HFFc6 (cell line): Measurements from ENCODE around the gene DLG2. TPM values are rescaled to one million over a fixed set of nuclear protein-coding genes. Genes with fewer than 3 reads are reported as not detected.

Experiments
- DNase-seq: peaks from one replicate; pipeline ENCODE4 v3.0.0-alpha.2; 2018
- H3K27ac Mint-ChIP-seq: 2 replicates; pipeline ENCODE4 v1.8.0; 2020; ENCODE audit warnings: mild to moderate bottlenecking, mixed read lengths
- H3K27me3 Mint-ChIP-seq: 2 replicates; pipeline ENCODE4 v1.8.0; 2021; ENCODE audit warnings: mild to moderate bottlenecking, moderate library complexity, mixed read lengths; ENCODE audit not compliant: insufficient read depth
- H3K36me3 Mint-ChIP-seq: 2 replicates; pipeline ENCODE4 v1.8.0; 2021; ENCODE audit warnings: low read depth, mixed read lengths
- H3K4me1 Mint-ChIP-seq: 2 replicates; pipeline ENCODE4 v1.8.0; 2020; ENCODE audit warnings: low read depth, mixed read lengths
- H3K4me3 Mint-ChIP-seq: 2 replicates; pipeline ENCODE4 v1.8.0; 2020; ENCODE audit warnings: mild to moderate bottlenecking, moderate library complexity, mixed read lengths
- H3K9me3 Mint-ChIP-seq: 2 replicates; pipeline ENCODE4 v1.8.0; 2020; ENCODE audit warnings: mild to moderate bottlenecking, mixed read lengths
- total RNA-seq, 6 experiments: library from RNA; stranded (reverse); fragmentation: NEBNext Ultra II Directional; extraction: Animal tissue kit (Norgen Biotek cat#: 25700); gene quantifications; 2 replicates in 1 of 6; 3 replicates in 5 of 6; pipeline ENCODE4 v1.2.3, GENCODE V29; 2021
- TF ChIP-seq, protein P1 (sequence below): fragments of 200-600 bp; sonication (generic); IDR thresholded peaks from 2 replicates; pipeline ENCODE4 v1.5.0; 2021; ENCODE audit warnings: antibody characterized with exemption, mild to moderate bottlenecking

The DLG2 gene
- total RNA-seq, 6 experiments from 2014 or later = 0.39 to 1.00 (median 0.80) TPM; not detected in 1

DNA sequence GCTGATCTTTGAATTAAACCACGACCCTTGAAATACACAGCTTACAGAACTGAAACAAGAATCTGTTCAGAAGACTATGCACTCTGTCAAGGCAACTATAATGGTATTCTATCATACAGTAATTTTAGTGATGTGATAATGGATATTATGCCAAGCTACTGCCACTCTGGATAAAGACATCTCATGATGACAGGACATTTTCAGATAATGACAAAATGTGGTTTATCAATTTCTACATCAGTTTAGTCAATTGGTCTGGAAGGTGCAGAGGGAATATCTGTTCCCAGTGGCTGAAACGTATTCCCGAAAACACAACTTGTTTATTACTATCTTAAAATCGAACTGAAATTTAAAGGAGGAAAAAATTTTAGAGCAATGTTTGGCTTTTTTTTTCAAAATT is 1331.3 kb downstream of the DLG2 start:
- no peak overlapping the region for H3K27ac Mint-ChIP-seq
- peaks cover 16% of the 10 kb centered on the region for H3K9me3 Mint-ChIP-seq
- no peaks in the 10 kb centered on the region for H3K4me1 Mint-ChIP-seq
- H3K4me3 Mint-ChIP-seq = no peak overlapping the region
- DNase-seq = no peak
- TF ChIP-seq, protein P1, sequence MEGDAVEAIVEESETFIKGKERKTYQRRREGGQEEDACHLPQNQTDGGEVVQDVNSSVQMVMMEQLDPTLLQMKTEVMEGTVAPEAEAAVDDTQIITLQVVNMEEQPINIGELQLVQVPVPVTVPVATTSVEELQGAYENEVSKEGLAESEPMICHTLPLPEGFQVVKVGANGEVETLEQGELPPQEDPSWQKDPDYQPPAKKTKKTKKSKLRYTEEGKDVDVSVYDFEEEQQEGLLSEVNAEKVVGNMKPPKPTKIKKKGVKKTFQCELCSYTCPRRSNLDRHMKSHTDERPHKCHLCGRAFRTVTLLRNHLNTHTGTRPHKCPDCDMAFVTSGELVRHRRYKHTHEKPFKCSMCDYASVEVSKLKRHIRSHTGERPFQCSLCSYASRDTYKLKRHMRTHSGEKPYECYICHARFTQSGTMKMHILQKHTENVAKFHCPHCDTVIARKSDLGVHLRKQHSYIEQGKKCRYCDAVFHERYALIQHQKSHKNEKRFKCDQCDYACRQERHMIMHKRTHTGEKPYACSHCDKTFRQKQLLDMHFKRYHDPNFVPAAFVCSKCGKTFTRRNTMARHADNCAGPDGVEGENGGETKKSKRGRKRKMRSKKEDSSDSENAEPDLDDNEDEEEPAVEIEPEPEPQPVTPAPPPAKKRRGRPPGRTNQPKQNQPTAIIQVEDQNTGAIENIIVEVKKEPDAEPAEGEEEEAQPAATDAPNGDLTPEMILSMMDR = no peak
- H3K36me3 Mint-ChIP-seq = no peaks in the 10 kb centered on the region
- H3K27me3 Mint-ChIP-seq = no peaks in the 10 kb centered on the region; the same call in 1 of the 2 replicates

DNA sequence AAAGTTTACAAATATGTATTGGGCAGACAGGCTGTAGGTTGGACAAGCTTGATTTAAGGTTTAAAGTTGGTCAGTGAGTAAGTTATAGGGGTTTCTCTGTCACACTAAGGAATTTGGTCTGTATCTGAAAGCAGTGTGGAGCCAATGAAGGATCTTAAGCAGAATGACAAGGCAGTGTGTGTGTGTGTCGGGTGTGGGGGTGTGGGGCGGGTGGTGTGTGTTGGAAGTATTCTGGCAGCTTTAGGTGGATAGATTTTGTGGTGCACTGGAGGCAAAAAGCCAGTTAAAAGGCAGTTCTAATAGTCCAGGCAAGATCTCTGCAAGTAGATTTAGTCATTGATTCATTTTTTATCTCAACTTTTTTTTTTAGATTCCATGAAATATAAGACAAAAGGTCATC is 1334.2 kb downstream of the DLG2 start:
- Mint-ChIP-seq H3K27ac (no peak overlapping the region), H3K4me3 (no peak overlapping the region), H3K9me3 (peaks cover 16% of the 10 kb centered on the region; the same call in 1 of the 2 replicates), H3K36me3 (no peaks in the 10 kb centered on the region), H3K27me3 (no peaks in the 10 kb centered on the region; the same call in 1 of the 2 replicates), H3K4me1 (no peaks in the 10 kb centered on the region)
- DNase-seq = no peak
- TF ChIP-seq, protein P1 = no peak

DNA sequence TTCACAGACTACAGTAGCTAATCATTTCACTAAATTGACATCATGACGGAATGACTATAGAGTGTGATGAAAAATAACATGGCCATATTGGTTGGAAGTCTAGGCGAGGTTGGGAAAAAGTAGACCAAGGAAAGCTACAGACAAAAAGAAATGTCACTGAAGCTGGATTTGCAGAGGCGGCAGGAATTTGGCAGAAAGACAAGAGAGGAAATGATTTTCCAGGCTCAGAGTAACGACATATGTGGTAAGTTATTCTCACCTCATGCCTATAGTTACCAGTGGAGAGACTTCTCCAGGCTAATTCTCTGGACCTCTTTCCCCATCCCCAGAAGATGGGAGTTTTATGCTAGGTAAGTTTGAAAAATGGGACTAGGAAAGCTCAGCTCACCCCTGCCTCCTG is 1335.1 kb downstream of the DLG2 start:
- TF ChIP-seq, protein P1 = no peak
- no peaks in the 10 kb centered on the region for H3K4me1 Mint-ChIP-seq
- H3K27me3 Mint-ChIP-seq = no peaks in the 10 kb centered on the region; the same call in 1 of the 2 replicates
- H3K27ac Mint-ChIP-seq = no peak overlapping the region
- no peaks in the 10 kb centered on the region for H3K36me3 Mint-ChIP-seq
- H3K4me3 Mint-ChIP-seq = no peak overlapping the region
- no peak for DNase-seq
- H3K9me3 Mint-ChIP-seq = peaks cover 20% of the 10 kb centered on the region; the same call in 1 of the 2 replicates

DNA sequence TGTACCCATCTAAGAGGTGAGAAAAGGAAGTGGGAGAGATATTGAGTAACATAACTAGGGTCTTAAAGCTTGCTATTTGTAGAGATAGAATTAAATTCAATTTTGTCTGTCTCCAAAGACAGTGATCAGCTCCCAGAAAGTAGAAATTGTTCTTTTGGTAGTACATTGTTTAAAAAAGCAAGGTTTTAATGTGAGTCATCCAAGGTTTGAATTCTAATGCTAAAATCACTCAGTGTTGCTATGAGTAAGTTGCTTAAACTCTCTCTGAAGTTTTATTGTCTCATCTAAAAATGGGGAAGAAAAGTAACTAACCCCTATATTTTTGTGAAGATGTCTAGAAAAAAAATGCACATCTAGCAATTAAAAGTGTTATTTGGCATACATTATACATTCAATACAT is 1336.5 kb downstream of the DLG2 start:
- H3K4me3 Mint-ChIP-seq = no peak overlapping the region
- peaks cover 19% of the 10 kb centered on the region; the same call in 1 of the 2 replicates for H3K9me3 Mint-ChIP-seq
- TF ChIP-seq, protein P1 = no peak
- H3K4me1 Mint-ChIP-seq = no peaks in the 10 kb centered on the region
- no peak overlapping the region for H3K27ac Mint-ChIP-seq
- no peak for DNase-seq
- H3K27me3 Mint-ChIP-seq = no peaks in the 10 kb centered on the region; the same call in 1 of the 2 replicates
- no peaks in the 10 kb centered on the region for H3K36me3 Mint-ChIP-seq

DNA sequence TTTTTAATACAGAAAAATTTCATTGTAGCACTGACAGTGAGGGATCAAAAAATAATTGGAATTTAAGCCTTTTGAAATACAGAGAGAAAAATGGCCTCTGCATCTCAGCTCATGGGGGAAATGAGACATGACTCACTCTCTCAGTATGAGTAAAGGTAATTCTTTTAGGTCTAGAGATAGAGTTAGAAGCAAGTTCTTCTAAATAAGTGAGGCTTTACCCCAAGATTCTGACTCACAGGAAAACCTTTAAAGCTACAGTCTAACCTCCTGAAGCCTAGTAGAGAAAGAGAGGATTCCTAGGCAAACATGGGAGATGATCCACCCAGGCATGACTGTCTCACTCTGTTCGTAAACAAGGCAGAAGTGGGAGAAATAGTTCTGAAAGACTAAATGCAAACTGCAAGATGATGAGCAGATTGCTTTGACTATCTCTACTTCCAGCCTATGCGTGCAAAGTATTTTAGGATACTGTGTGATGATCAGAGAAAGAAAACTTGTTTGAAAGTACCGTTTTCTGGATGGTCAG is 1337.7 kb downstream of the DLG2 start:
- H3K4me1 Mint-ChIP-seq = no peaks in the 10 kb centered on the region
- 0 out of 2 replicates have a peak, but pooled peaks cover 4% of the 10 kb centered on the region for H3K36me3 Mint-ChIP-seq
- TF ChIP-seq, protein P1 = no peak
- peaks cover 26% of the 10 kb centered on the region for H3K9me3 Mint-ChIP-seq
- H3K27ac Mint-ChIP-seq = no peak overlapping the region
- no peaks in the 10 kb centered on the region; the same call in 1 of the 2 replicates for H3K27me3 Mint-ChIP-seq
- H3K4me3 Mint-ChIP-seq = no peak overlapping the region
- DNase-seq = no peak
